H1 (cell line): ENCODE measurements around the gene ALDOA. TPM values are rescaled to one million over a fixed set of nuclear protein-coding genes. Genes with fewer than 3 reads are reported as not detected.
A peak's percentile ranks its signal among the peaks of the same experiment; 100 is the strongest.

Experiments used
- CTCF ChIA-PET: fragments of 300-600 bp; sonication (Branson Sonifier 250); formaldehyde crosslinking; loops from one replicate; lab custom pipeline; 2021; ENCODE audit not compliant: partially characterized antibody; lab: Charles Lee
- POLR2A ChIA-PET: fragments of 300-600 bp; sonication (Branson Sonifier 250); formaldehyde crosslinking; loops from one replicate; lab custom pipeline; 2021; ENCODE audit warnings: inconsistent platforms; ENCODE audit not compliant: partially characterized antibody; lab: Charles Lee
- DNase-seq, 2 experiments: peaks; one replicate each; pipeline versions ENCODE4 v3.0.0 to v3.0.0-alpha.2; 2010 to 2022; ENCODE audit warnings: low spot score in 2 of 2, low read depth in 1 of 2, mixed read lengths in 1 of 2
- FAIRE-seq: peaks from 2 replicates; lab custom pipeline; 2011; peaks lifted over from hg19 to GRCh38; lab: Jason Lieb, UNC
- H2AFZ ChIP-seq: 2 replicates; pipeline ENCODE4 v1.8.1; 2012; ENCODE audit warnings: low read length, inconsistent platforms
- H2AK5ac ChIP-seq: 2 replicates; pipeline ENCODE4 v1.6.1; 2013; ENCODE audit warnings: low read depth, low read length
- H2BK120ac ChIP-seq: replicated peaks from 2 replicates; pipeline ENCODE3; 2013; ENCODE audit warnings: low read depth, low read length, inconsistent platforms
- H2BK12ac ChIP-seq: 2 replicates; pipeline ENCODE4 v1.6.1; 2013; ENCODE audit warnings: low read depth, low read length
- H2BK15ac ChIP-seq: 2 replicates; pipeline ENCODE4 v1.6.1; 2013; ENCODE audit warnings: low read length
- H2BK20ac ChIP-seq: 2 replicates; pipeline ENCODE4 v1.6.1; 2013; ENCODE audit warnings: low read length
- H2BK5ac ChIP-seq: 2 replicates; pipeline ENCODE4 v1.6.1; 2013; ENCODE audit warnings: low read depth, low read length
- H3K14ac ChIP-seq: 2 replicates; pipeline ENCODE4 v1.6.1; 2013; ENCODE audit warnings: inconsistent platforms; ENCODE audit not compliant: insufficient read length
- H3K18ac ChIP-seq: 2 replicates; pipeline ENCODE4 v1.6.1; 2013; ENCODE audit warnings: low read length; ENCODE audit errors: extremely low read depth
- H3K23ac ChIP-seq: 2 replicates; pipeline ENCODE4 v1.6.1; 2013; ENCODE audit warnings: inconsistent platforms; ENCODE audit not compliant: insufficient read length
- H3K23me2 ChIP-seq: 2 replicates; pipeline ENCODE4 v1.6.1; 2013; ENCODE audit warnings: low read depth, low read length
- H3K27ac ChIP-seq: 2 replicates; pipeline ENCODE4 v1.6.1; 2011; ENCODE audit warnings: low read depth, low read length, inconsistent platforms
- H3K27me3 ChIP-seq, 4 experiments: replicated peaks in 1 of 4; 1 replicate in 1 of 4; 2 replicates in 3 of 4; pipeline versions ENCODE4 v1.6.1 to v1.8.1; 2011 to 2013; ENCODE audit warnings: low read length in 3 of 4, mild to moderate bottlenecking in 3 of 4, inconsistent platforms in 2 of 4, mixed read lengths in 2 of 4, moderate library complexity in 1 of 4; ENCODE audit not compliant: control insufficient read depth in 3 of 4, insufficient read depth in 3 of 4; ENCODE audit errors: extremely low read depth in 1 of 4
- H3K36me3 ChIP-seq, 4 experiments: 2 replicates each; pipeline versions ENCODE4 v1.6.1 to v1.8.1; 2011 to 2013; ENCODE audit warnings: mild to moderate bottlenecking in 4 of 4, low read length in 3 of 4, moderate library complexity in 2 of 4, control low read depth in 1 of 4, inconsistent platforms in 1 of 4; ENCODE audit not compliant: insufficient read depth in 4 of 4, control insufficient read depth in 2 of 4
- H3K4ac ChIP-seq: replicated peaks from 2 replicates; pipeline ENCODE3; 2013; ENCODE audit warnings: low read length, low read depth, mixed read lengths, inconsistent platforms; ENCODE audit not compliant: insufficient read length
- H3K4me1 ChIP-seq, 4 experiments: replicated peaks in 1 of 4; 1 replicate in 1 of 4; 2 replicates in 3 of 4; pipeline versions ENCODE4 v1.6.1 to v1.8.1; 2011 to 2013; ENCODE audit warnings: low read length in 3 of 4, inconsistent platforms in 2 of 4, mixed read lengths in 1 of 4; ENCODE audit not compliant: insufficient read depth in 4 of 4, control insufficient read depth in 3 of 4
- H3K4me2 ChIP-seq, 2 experiments: 2 replicates each; pipeline versions ENCODE4 v1.6.1 to v1.8.1; 2011 to 2013; ENCODE audit warnings: low read depth in 2 of 2, low read length in 2 of 2, control low read depth in 1 of 2, inconsistent platforms in 1 of 2, mild to moderate bottlenecking in 1 of 2; ENCODE audit not compliant: insufficient read depth in 1 of 2
- H3K4me3 ChIP-seq, 4 experiments: fragments of 200-600, 300-600 bp in 1 of 4; sonication (generic), shearing (Covaris generic), sonication (Bioruptor Twin) in 1 of 4; 2 replicates each; pipeline versions ENCODE4 v1.5.1 to v1.8.1; 2011 to 2016; ENCODE audit warnings: low read length in 4 of 4, low read depth in 3 of 4, control low read depth in 2 of 4, inconsistent platforms in 2 of 4, mild to moderate bottlenecking in 2 of 4, mixed read lengths in 1 of 4, moderate library complexity in 1 of 4; ENCODE audit not compliant: insufficient read depth in 2 of 4; ENCODE audit errors: extremely low read depth in 1 of 4
- H3K56ac ChIP-seq: replicated peaks from 2 replicates; pipeline ENCODE3; 2013; ENCODE audit warnings: low read depth, mild to moderate bottlenecking, mixed read lengths, low read length, inconsistent platforms; ENCODE audit not compliant: insufficient read length
- H3K79me1 ChIP-seq: 2 replicates; pipeline ENCODE4 v1.6.1; 2013; ENCODE audit warnings: low read depth, low read length, control low read depth
- H3K79me2 ChIP-seq, 2 experiments: 2 replicates each; pipeline versions ENCODE4 v1.6.1 to v1.8.1; 2012 to 2013; ENCODE audit warnings: low read length in 2 of 2, mild to moderate bottlenecking in 2 of 2, inconsistent platforms in 1 of 2; ENCODE audit not compliant: insufficient read depth in 2 of 2, control insufficient read depth in 1 of 2
- H3K9ac ChIP-seq, 4 experiments: replicated peaks in 1 of 4; 1 replicate in 1 of 4; 2 replicates in 3 of 4; pipeline versions ENCODE4 v1.6.1 to v1.8.1; 2011 to 2013; ENCODE audit warnings: low read depth in 3 of 4, low read length in 3 of 4, control low read depth in 2 of 4, mild to moderate bottlenecking in 2 of 4, moderate library complexity in 2 of 4, inconsistent platforms in 1 of 4; ENCODE audit errors: extremely low read depth in 1 of 4
- H3K9me3 ChIP-seq, 2 experiments: 2 replicates each; pipeline versions ENCODE4 v1.6.1 to v1.8.1; 2012 to 2013; ENCODE audit warnings: mild to moderate bottlenecking in 2 of 2, moderate library complexity in 2 of 2, control low read depth in 1 of 2, inconsistent platforms in 1 of 2, low read depth in 1 of 2, low read length in 1 of 2, mixed read lengths in 1 of 2; ENCODE audit not compliant: insufficient read depth in 2 of 2
- H4K20me1 ChIP-seq, 2 experiments: replicated peaks in 1 of 2; 2 replicates each; pipeline versions ENCODE3 to v1.8.1; 2011 to 2013; ENCODE audit warnings: inconsistent platforms in 2 of 2, low read length in 2 of 2, mild to moderate bottlenecking in 1 of 2; ENCODE audit not compliant: insufficient read depth in 2 of 2, control insufficient read depth in 1 of 2
- H4K5ac ChIP-seq: 2 replicates; pipeline ENCODE4 v1.6.1; 2013; ENCODE audit warnings: low read length, low read depth, mixed read lengths, inconsistent platforms; ENCODE audit not compliant: insufficient read length
- H4K8ac ChIP-seq: 2 replicates; pipeline ENCODE4 v1.8.0; 2013; ENCODE audit warnings: mild to moderate bottlenecking, moderate library complexity, low read length, inconsistent platforms; ENCODE audit not compliant: insufficient read depth; ENCODE audit errors: extremely low read depth
- H4K91ac ChIP-seq: replicated peaks from 2 replicates; pipeline ENCODE3; 2013; ENCODE audit warnings: low read length, mixed read lengths, inconsistent platforms; ENCODE audit not compliant: insufficient read length
- POU5F1 ChIP-seq: IDR thresholded peaks from 2 replicates; pipeline ENCODE4 v1.6.1; 2011; ENCODE audit warnings: low read depth, mild to moderate bottlenecking, low read length, moderate library complexity
- RBBP5 ChIP-seq: IDR thresholded peaks from 2 replicates; pipeline ENCODE4 v1.7.1; 2012; ENCODE audit warnings: low read depth, mild to moderate bottlenecking, inconsistent platforms, low read length, moderate library complexity, borderline replicate concordance
- SAP30 ChIP-seq: fragments of 300-600 bp; sonication (generic); IDR thresholded peaks from 2 replicates; pipeline ENCODE4 v1.7.1; 2012; ENCODE audit warnings: low read length, moderate library complexity, mild to moderate bottlenecking, inconsistent platforms; ENCODE audit not compliant: insufficient read depth, insufficient replicate concordance
- SP1 ChIP-seq: IDR thresholded peaks from 2 replicates; pipeline ENCODE4 v1.6.1; 2011; ENCODE audit warnings: low read depth, low read length
- TEAD4 ChIP-seq: IDR thresholded peaks from 2 replicates; pipeline ENCODE4 v1.6.1; 2012; ENCODE audit warnings: low read depth, low read length, inconsistent platforms, mixed read lengths
- WGBS, 2 experiments: shearing (Covaris generic) in 1 of 2; methylation state at CpG; one replicate each; pipeline versions ENCODE4 v1.1.6 to v1.1.7; 2013 to 2015; ENCODE audit warnings: low lambda C conversion rate in 2 of 2, mixed read lengths in 2 of 2, inconsistent platforms in 1 of 2, low coverage in 1 of 2, missing lambda C conversion rate in 1 of 2; ENCODE audit not compliant: insufficient replicate concordance in 2 of 2, insufficient coverage in 1 of 2, insufficient read length in 1 of 2; ENCODE audit errors: extremely low coverage in 1 of 2, missing lambda C conversion rate in 1 of 2; 5-methylcytosine and 5-hydroxymethylcytosine counted together
- polyA plus RNA-seq, 7 experiments: library from polyadenylated mRNA; depleted of rRNA in 3 of 7; stranded (reverse) in 5 of 7; unstranded in 2 of 7; fragments of >200 nt in 5 of 7; fragments of 200-250 nt in 2 of 7; gene quantifications; 1 replicate in 5 of 7; 2 replicates in 1 of 7; 4 replicates in 1 of 7; pipeline versions ENCODE4 v1.2.1 to v1.2.3, GENCODE V29; 2011 to 2013; ENCODE audit warnings: missing spikeins in 2 of 7, mixed read lengths in 2 of 7
- total RNA-seq: library from RNA; stranded (reverse); fragmentation: NEBNext Ultra II Directional; extraction: Animal tissue kit (Norgen Biotek cat#: 25700); gene quantifications from 2 replicates; pipeline ENCODE4 v1.2.1, GENCODE V29; 2021

ALDOA gene
- total and polyA plus RNA-seq, 2 of the 8 experiments (the other 6 are each of a cell fraction or from before 2014, with no cell fraction given), result 1,072 to 1,083 TPM

- H2BK120ac ChIP-seq, result no peak overlapping the region
- peaks cover 15 to 30% of the 10 kb centered on the region in 2 experiments for H3K79me2 ChIP-seq
- H3K4me3 ChIP-seq, result no peak overlapping the region
- TF ChIP-seq SP1, result peak; percentile 1; the same call in 1 of the 2 replicates
- no peak for TF ChIP-seq TEAD4
- no peak for TF ChIP-seq POU5F1
- no peak for TF ChIP-seq SAP30
- no peak for TF ChIP-seq RBBP5
- no peak overlapping the region for H2BK20ac ChIP-seq
- ChIA-PET CTCF (interaction anchor here (0.7 to 7.3 kb wide), 5 partner anchors 13 to 117 kb away, joined by 3 to 51 read pairs (median 5); partner anchors contain the start of gene TBX6), POLR2A (interaction anchor here (0.6 to 21.2 kb wide), 5 partner anchors 8 to 109 kb away, joined by 3 to 353 read pairs (median 88); partner anchors contain the start of genes PPP4C, TBX6 and YPEL3)
- no peak overlapping the region for H3K23ac ChIP-seq
- no peaks in the 10 kb centered on the region for H3K9me3 ChIP-seq
- H3K23me2 ChIP-seq, result peaks cover 7% of the 10 kb centered on the region; the same call in 1 of the 2 replicates
- WGBS, 2 experiments, result 96% methylated on average over 31 of the region's 31 CpGs; no CpG with 5 or more reads in 1 of the 2 experiments
- no peak overlapping the region for H3K14ac ChIP-seq
- no peak overlapping the region for H2BK5ac ChIP-seq
- no peak overlapping the region for H3K18ac ChIP-seq
- H3K4me2 ChIP-seq, result no peak overlapping the region
- no peak overlapping the region for H2AK5ac ChIP-seq
- no peak overlapping the region for H2BK12ac ChIP-seq
- H3K4me1 ChIP-seq, result peaks cover 0 to 14% (median 6%) of the 10 kb centered on the region in 4 experiments; a peak in 6 of 7 replicates
- H4K8ac ChIP-seq, result peak overlapping the region; percentile 4; the same call in 1 of the 2 replicates
- no peak overlapping the region for H3K27ac ChIP-seq
- no peak overlapping the region for H3K4ac ChIP-seq
- H4K5ac ChIP-seq, result no peak overlapping the region
- H3K56ac ChIP-seq, result no peak overlapping the region
- H3K27me3 ChIP-seq, result no peaks in the 10 kb centered on the region
- DNase-seq (no peak), FAIRE-seq (no peak)
- H3K9ac ChIP-seq, result no peak overlapping the region
- H3K36me3 ChIP-seq, result peaks cover 19 to 54% (median 47%) of the 10 kb centered on the region in 4 experiments
- H2BK15ac ChIP-seq, result no peak overlapping the region
- no peak overlapping the region for H4K91ac ChIP-seq
- H3K79me1 ChIP-seq, result peaks cover 9% of the 10 kb centered on the region; the same call in 1 of the 2 replicates
- H2AFZ ChIP-seq, result no peak overlapping the region
- peaks cover 16 to 35% of the 10 kb centered on the region in 2 experiments for H4K20me1 ChIP-seq
These were observed 4.3 kb downstream of the ALDOA start for GRCh38 chr16:30069611-30070462.
